Pons (tissue), 1 donor: ENCODE data around the gene UBE2Q1.
"Not testable (repeated sequence)": the region's sequence is repeated elsewhere in the genome, so short reads cannot be mapped to it uniquely, and the experiment has no call there.

Experiments
- DNase-seq: peaks from one replicate; pipeline ENCODE4 v3.0.0-alpha.2; 2016; ENCODE audit warnings: low spot score

UBE2Q1 gene

DNA sequence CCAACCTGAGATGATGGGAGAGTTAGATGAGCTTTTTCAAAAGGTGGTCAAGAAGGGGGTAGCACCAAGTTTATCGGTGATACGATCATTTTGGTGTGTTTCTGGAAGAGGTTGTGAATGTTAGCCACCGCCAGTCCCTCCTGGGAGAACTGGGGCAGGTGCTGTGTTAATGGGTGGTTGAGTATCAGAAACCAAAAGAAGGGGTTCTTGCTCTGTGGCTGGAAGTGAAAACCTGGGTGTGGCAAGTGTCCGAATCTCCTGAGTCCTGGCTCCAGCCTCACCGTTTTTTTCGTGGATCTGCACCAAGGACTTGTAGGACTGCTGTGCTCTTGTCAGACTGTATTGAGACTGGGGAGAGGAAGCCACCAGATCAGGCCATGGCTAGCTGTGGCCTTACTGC lies 7.8 kb downstream of the UBE2Q1 start:
- no peak for DNase-seq

DNA sequence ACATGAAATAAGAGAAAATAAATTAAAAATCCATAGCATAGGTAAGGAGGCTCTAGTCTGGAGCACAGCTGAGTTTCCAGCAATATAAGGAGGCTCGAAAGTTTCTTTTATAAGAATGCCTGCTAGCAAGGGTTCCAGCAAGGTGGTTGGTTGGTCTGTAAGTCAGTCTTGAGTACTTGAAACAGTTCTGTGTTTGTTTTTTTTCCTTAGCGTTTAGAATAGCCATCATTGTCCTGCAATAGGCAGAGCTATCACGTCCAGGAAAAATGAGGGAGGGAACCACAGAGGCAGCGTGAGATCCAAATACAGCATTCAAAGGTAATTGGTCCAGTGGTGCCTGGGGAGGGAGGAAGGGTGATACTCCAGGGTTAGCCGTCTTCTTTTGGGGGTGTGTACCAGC lies 8.4 kb downstream of the UBE2Q1 start:
- no peak for DNase-seq

DNA sequence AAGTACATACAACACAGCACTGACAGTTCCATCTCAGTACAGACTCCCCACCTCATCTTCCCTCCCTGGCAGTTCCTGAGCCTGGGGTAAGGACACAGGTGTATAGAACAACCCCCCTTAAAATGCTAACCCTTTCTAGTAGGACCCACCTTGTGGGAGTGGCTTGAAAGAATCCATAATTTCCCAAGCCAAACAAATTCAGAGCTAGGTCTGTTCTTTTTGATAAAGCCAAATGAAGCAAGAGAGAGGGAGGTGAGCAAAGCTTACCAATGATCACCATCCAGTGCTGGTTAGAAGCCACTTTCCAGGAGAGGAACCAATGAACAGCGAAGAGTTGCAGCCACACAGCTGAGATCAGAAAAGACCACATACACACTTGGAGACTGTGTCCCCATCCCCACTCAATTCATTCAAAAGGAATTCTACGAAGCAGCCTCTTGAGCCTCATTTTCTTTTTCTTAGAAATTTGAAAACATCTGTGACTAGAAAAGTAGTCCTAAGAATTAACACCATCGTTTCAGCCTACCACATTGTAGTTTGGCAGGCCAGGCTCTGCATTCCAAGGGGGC lies 9.2 kb downstream of the UBE2Q1 start:
- DNase-seq = no peak

DNA sequence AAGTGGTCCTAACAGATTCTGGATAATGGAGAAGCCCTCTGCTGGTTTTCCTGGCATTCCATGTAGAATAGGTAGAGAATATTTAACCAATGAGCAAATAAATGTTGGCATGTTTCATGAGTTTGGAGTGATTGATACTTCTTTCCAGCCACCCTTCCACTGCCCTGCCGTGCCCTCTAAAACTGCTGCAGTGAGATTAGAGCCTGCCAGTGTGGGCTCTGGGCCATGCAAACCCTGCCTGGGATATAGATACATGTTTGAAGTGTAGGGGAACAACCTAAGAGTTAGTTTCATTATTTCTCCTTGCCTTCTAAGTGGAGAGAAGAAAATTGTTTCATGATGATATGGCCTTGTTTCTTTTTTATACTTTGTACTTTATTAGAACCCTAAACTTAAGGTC lies 10.4 kb downstream of the UBE2Q1 start:
- no peak for DNase-seq

DNA sequence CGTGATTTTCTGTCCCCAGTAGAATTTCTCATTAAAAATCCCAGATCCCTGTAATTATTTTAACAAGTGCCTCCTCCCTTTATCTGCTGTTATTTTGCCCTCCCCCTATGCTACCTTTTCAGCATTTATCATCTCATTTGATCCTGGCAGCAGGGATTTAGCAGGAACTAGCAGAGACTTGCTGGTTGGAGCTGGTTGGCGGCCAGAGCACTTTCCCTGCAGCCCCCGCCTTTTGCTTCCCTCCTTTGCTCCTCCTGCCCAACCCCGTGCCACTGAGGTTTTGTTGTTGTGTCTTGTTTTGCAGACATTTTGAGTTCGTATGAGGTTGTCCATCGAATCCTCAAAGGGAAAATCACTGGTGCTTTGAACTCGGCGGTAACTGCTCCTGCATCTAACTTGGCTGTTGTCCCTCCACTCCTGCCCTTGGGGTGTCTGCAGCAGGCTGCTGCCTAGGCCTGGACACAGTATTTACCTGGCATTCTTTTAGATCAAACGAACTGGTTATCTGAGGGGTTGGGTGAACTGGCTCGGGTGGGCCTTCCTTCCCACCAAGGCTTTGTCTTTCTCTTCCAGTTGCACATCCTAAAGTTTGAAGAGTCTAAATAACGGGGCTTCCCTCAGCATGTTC lies 11.2 kb downstream of the UBE2Q1 start:
- no peak for DNase-seq

DNA sequence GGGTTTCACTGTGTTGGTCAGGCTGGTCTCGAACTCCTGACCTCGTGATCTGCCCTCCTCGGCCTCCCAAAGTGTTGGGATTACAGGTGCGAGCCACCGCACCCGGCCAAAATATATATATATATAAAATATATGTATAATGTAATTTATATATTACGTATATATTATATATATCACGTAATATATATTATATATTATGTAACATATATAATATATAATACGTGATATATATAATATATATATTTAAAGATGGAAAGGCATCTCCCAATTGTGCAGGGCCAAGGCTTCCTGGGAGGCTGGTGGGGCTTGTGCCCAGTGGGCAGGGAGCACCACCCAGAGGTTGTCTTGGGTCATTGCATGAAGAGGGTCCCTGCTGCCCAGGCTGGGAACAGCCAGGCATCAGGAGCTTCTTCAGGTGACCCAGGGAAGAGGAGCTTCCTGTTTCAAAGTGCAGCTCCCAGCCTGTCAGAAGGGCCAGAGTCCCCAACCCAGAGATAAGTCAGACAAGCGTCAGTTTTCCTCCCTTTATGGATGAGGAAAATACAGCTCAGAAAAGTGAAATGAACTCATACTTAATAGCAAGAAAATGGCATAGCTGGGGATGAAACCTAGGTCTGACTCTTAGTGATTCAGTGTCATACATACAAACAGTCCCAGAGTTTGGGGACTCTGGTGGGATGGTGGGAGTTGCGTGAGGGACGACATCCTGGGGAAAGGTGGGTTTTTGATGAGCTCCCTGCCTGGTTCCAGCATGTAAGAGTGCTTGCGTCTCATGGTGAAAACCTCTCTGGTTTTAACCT lies 12.0 kb downstream of the UBE2Q1 start:
- DNase-seq = peak; percentile 56

DNA sequence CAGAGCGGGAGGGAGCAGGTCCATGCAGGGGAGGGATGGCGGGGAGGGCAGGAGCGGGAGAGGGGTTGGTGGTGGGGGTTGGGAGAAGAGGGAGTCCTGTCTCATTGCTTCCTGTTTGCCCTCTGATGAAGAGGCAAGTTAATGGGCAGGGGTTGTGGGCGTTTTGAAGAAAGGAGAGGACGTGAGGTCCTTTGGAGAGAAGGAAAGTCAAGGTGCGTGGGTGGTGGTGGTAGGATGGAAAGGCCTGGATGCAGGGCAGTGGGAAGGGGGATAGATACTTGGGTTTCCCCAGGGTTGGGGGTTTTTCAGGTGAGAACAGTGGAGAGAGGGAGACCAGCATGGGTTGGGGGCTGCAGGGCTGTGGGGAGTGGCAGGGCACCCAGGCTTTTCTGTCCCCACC lies 17.2 kb downstream of the UBE2Q1 start:
- no peak for DNase-seq

DNA sequence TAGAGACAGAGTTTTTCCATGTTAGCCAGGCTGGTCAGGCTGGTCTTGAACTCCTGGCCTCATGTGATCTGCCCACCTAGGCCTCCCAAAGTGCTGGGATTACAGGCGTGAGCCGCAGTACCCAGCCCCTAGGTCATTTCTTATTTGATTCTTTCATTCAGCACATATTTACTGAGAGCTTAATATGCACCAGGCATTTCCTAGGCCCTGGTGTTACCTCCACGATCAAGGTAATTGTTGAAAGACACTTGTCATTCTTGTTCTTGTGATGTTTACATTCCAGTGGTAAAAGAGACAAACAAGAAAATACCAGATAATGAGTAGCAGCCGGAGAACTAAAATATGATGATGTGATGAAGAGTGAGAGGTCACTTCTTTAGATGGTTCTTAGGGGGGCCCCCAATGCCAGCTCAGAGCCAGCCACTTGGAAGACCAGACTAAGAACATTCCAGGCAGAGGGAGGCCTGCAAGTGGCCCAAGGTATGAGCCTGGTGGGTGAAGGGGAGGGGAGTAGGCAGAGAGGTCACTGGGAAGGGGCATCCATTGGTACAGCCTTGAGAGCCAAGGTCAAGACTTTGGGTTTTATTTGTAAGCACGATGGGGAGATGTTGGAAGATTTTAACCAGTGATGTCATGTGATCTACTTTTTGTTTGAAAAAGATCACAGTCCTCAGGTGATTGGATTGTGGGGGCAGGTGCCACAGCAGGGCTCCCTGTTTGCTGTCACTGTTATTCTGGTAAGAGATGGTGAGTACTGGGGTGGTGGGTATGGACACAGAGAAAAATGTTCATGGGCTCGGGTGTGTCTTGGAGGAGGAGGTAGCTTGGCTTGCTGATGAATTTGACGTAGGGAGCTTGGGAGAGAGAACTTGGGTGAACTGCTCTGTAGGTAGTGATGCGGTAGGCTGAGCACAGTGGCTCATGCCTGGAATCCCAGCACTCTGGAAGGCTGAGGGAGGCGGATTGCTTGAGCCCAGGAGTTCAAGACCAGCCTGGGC lies 18.7 kb downstream of the UBE2Q1 start:
- DNase-seq = no peak

DNA sequence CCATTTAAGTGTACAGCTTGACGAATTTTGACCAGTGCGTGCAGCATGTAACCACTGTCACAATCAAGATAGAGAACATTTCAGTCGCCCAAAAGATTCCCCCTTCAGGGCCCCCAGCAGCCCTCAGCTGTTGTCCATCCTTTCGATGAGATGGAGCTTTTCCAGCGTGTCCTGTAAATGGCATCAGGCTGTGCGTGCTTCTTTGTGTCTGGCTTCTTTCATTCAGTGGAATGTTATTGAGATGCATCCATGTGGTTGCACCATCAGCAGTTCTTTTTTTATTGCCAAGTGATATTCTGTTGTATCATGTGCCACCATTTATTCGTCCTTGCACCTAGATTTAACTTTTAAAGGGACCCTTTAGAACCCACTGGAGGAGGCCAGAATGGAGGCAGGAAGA lies 21.9 kb downstream of the UBE2Q1 start:
- DNase-seq = no peak

DNA sequence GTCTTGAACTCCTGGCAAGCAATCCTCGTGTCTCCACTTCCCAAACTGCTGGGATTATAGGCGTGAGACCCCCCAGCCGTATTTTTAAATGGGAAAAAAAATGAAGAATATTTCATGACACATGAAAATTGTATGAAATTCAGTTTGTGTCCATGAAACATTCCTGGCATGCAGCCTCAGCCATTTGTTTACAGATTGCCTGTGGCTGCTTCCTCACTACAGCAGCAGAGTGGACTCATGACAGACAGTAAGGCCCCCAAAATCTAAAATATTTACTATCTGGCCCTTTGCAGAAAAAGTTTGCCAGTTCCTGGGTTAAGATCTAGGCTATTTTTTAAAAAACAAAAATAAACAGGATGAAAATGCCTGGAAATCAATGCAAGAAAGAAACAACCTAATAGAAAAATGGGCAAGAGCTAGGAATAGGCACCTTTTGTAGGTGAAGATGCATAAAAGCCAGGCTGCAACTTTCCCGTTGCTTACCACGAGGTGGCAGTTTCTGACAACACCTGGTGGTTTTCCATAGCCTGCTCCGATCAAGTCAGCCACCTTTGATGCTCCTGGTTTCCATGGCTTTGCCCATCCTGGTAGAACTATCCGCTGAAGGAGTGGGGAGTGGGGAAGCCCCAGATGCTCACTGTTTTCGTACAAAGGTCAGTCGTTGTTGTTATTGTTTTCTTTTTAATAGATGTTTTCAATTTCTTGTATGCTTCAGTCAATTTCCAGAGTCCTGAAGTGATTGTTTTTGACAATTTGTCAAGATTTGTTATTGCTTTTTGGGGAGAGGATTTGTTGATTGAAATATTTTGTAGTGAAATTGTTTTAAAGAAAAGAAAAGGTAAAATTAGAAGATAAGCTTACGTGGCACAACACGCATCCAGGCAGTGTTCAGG lies 24.3 kb downstream of the UBE2Q1 start:
- no peak for DNase-seq

DNA sequence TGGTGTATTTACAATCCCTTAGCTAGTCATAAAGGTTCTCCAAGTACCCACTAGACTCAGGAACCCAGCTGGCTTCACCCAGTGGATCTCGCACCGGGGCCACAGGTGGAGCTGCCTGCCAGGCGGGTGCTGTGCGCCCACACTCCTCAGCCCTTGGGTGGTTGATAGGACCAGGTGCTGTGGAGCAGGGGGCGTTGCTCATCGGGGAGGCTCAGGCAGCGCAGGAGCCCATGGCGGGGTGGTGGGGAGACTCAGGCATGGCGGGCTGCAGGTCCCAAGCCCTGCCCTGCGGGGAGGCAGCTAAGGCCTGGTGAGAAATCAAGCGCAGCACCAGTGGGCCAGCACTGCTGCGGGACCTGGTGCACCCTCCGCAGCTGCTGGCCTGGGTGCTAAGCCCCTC lies 26.5 kb downstream of the UBE2Q1 start:
- not testable (repeated sequence) for DNase-seq

DNA sequence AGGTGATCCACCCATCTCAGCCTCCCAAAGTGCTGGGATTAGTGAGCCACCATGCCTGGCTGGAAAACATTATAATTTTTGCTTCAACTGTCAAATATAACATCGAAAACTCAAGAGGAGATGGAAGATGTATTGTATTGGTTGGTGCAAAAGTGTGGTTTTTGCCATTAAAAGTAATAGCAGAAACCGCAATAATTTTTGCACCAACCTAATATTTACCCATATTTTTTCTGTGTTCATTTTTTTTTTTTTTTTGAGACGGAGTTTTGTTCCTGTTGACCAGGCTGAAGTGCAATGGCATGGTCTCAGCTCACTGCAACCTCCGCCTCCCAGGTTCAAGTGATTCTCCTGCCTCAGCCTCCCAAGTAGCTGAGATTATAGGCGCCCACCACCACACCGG lies 29.2 kb downstream of the UBE2Q1 start:
- DNase-seq = no peak

DNA sequence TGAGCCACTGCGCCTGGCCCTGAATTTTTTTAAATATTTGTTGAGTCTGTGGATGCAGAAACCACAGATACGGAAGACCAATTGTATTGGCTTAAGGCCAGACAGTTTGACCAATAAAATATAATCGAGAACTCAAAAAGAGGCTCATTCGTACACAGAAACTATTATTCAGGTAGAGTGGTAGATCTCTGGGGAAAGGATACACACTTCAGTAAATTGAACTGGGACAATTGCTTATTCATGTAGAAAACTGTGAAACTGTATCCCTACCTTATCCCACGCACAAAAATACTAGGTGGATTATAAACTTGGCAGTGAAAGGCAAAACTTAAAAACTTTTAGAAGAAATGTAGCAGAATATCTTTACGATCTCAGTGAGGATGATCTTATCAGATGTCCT lies 31.3 kb downstream of the UBE2Q1 start:
- DNase-seq = no peak

DNA sequence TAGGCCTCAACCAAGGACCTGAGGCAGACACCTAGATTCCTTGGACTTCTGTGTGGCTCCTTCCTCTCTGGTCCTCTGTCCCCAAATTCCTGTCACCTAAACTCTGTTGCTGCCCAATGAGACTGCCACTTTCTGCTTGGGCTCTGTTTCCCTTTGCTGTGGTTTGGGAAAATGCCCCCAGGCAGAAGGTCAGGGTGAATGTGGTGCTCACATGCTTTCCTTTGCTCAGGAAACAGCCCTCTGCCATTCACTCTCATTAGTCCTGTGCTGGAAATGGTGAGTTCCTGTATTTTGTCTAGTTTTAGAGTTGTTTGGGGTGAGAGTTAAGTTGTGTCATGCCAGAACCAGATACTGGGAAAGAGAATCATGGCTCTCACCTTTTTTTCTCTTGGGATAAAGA lies 33.6 kb downstream of the UBE2Q1 start:
- no peak for DNase-seq

DNA sequence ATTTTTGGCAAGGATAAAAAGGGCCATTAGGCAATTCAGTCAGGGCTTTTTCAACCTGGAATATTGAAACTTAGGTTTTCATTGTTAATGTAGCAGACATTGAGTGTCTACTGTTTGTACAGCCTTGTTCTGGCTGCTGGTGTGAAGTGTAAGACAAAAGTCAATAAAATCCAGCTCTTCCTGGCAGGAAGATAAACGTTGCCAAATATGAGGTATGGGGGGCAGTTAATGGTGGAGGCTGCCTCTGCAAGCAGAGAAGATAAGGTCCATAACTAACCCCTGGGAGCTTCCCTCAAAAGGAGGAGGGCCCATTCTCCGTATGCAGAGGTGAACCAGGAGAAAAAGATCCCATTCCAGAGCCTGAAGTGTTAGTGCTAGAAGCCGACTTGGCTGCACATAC lies 36.8 kb downstream of the UBE2Q1 start:
- no peak for DNase-seq

DNA sequence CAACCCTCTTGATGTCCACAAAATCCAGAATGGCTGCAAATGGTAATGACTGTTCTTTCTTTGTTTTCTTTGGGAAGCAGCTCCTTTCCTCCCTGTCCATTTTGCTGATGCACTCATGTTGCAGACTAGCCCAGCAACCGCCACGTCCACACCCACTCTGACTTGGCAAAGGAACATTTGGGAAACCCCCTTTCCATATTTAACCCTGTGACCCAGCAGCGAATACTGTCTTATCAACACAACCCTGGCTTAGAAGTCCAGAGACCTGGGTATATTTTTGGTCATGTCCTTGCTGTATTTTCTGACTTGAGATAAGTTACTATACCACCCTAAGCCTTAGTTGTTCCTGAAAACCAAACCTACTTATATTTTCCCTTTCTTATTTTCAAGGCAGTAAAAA lies 38.1 kb downstream of the UBE2Q1 start:
- DNase-seq = no peak

DNA sequence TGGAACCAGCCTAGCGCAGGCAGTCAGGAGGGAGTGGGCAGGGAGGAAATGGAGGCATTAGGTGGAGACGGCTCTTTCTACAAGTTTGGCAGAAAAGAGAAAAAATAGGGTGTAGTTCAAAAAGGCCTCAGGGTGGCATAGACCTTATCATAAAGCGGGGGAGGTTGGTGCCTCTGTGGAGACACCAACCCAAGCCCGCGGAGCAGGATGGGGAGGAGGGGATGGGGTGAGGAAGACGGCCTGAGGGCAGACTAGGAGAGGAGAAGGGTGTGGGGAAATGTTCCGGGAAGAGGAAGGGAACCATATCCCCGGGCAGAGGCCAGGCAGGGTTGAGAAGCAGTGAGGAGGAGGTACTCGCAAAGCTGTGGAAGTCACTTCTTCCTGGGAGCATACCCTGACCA lies 38.9 kb downstream of the UBE2Q1 start:
- DNase-seq = no peak

DNA sequence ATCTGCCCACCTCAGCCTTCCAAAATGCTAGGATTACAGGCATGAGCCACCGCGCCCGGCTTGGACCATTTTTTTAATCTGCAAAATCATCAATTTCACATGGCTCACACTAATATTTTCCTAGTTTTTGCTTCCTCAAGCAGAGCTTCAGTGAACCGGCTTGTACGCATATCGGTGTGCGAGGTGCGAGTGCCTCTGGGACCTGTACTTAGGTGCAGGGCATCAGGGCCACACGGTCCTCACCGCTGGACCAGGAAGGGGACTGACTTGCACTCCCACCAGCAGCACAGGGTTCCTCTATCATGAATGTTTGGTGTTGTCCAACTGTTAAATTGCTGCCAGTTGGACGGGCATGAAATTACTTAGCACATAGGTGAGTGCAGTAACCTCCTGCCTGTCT lies 40.8 kb downstream of the UBE2Q1 start:
- DNase-seq = no peak

DNA sequence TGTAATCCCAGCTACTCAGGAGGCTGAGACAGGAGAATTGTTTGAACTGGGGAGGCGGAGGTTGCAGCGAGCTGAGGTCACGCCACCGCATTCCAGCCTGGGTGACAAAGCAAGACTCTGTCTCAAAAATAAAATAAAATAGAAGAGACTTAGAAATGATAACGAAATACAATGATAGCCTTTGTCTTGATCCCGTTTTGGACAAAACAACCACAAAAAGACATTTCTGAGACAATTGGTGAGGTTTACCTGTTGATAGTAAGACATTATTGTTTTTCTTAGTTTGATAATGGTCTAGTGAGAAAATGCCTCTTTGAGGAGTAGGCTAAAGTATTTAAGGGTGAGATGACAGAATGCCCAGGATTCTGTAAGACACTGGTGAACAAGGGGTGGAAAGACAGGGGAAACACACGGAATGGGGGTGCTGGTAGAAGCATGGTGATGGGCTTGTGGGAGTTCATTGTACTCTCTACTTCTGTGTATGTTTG lies 44.4 kb downstream of the UBE2Q1 start:
- no peak for DNase-seq

DNA sequence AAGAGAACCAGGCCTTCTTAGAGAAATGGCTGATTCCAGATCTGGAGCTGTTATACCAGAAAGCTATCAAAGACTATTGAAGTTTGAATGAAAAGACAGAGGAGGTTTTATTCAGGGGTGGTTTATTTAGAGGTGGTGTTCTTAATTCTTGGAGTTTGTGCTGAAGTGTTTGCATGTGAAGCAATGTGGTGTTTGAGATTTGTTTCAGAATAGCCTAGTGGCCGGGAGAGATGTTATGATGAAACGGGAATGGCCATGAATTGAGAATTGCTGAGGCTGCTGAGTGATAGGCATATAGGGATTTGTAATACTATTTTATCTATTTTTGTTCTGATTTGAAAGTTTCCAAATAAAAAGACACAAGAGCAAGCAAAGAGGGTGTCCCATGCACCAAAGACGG lies 45.7 kb downstream of the UBE2Q1 start:
- no peak for DNase-seq

DNA sequence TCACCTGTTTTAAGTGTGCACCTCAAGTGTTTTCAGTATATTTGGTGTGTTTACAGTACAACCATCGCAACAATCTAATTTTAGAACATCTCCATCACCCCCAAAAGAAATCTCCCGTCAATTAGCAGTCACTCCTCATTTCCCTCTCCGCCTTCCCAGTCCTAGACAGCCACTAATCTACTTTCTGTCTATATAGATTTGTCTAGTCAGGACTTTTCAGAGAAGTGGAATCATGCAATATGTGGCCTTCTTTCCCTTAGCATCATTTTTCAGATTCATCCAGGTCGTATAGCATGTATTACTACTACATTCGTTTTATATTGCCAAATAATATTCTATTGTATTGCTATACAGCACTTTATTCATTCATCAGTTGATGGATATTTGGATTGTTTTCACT lies 54.6 kb downstream of the UBE2Q1 start:
- no peak for DNase-seq
